HUDEP-2 (cell line): Measurements from ENCODE around the gene ZNF672.
A peak's percentile ranks its signal among the peaks of the same experiment; 100 is the strongest.

Experiments
- DNase-seq, 76 experiments: peaks; one replicate each; lab custom pipeline; 2025; ENCODE audit not compliant: unreplicated experiment in 76 of 76; lab: John Stamatoyannopoulos, UW

Gene ZNF672

DNA sequence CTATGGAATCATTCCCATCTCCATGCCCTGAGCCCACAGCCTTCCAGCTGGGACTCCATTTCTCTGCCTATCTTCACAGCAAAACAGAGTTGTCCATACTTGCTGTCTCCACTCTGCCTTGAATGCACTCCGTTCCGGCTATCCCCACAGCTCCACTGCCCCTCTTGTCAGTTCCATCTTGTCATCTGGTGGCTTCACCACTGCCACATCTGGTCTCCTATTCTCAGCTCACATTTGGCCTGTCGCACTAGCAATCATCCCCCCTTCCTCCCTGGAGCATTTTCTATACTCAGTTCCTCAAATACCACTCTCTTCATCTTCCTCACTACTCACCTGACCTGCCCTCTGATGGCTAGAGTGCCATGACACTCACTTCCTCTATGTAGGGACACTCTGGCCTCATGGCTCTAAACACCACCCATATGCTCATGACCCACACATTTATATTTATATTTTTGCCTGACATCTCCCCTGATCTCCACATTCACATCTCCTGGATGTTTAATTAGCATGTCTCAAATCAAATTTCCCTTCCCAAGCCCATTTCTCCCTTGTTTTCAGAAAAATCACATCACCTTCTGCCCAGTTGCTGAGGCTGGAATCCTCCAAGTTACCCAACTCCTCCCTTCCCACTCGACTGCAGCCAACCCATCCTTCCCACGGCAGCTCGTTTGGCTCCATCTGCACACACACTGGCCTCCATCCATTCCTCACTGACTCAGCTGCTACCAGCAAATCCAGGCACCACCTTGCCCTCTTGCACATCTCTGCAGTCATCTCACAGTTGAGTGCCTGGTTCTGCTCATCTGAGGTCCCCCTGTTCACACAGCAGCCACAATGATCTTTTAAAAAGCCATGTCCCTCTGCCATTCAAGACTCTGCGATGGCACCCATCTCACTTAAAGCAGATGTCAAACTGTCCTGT, 14.7 kb downstream of the ZNF672 start:
- DNase-seq: no peak

DNA sequence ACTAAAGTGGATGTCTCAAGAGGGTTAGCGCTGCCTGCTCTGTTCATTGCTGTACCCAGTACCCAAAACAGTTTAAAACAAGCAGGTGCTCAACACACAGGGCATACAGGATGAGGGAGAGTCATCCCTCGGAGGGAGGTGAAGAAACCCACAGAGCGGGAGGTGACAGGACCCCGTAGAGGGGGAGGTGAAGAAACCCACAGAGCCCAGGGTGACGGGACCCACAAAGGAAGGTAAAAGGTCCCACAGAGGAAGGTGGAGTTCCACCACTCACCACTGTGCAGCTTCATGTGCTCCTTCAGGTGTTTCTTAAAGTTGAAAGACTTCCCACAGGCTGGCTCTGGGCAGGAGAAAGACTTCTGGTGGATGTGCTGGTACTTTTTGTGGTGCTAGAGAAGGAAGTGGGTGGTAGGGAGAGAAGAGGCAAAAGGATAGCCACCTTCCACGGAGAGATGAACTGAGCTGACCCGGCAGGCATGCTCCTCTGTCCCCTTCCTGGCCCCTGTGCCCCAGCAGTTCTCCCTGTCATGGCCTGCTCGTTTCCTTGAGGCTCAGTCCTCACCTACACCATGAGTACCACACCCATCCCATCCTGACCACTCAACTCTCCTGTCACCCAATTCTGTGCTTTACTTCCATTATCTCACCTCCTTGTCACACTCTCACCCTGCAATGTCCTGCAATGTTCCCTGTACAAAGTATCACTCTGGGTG, 15.8 kb downstream of the ZNF672 start:
- DNase-seq: no peak

DNA sequence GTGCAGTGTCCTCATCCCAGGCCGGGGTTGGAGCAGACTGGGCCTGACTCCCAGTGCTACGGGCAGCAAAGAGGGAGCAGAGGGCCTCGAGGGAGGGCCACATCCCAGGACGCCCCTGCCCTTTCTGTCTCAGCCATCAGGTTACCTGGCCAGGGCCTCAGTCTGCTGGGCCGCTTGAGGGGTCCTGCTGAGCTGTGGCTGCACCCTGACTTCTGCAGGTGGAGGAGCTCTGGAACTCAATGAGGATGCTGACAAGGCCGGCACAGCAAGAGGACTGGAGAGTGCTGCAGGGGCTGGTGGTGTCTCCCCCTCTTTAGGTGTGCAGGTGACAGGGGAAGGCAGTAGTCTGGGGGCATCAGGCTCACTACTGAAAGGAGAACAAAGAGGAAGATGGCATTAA, 17.6 kb downstream of the ZNF672 start:
- DNase-seq: no peak

DNA sequence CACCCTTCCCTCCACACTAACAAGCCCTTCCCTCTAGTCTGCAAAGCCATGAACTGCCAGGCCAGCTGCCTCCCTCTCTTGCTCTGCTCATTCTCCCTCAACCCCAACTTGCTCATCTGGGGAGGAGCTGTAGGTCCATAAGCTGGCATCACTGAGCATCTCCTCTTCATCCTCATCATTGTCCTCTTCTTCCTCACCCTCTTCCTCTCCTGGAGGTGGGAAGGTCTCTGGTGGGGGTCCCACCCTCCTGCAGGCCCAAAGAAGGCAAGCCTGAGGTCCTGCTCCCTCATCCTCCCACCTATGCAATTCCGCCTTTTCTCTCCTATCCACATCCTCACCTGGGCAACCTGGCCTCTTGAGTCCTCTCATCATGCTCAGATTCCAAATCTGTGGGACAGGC, 18.2 kb downstream of the ZNF672 start:
- no peak for DNase-seq

DNA sequence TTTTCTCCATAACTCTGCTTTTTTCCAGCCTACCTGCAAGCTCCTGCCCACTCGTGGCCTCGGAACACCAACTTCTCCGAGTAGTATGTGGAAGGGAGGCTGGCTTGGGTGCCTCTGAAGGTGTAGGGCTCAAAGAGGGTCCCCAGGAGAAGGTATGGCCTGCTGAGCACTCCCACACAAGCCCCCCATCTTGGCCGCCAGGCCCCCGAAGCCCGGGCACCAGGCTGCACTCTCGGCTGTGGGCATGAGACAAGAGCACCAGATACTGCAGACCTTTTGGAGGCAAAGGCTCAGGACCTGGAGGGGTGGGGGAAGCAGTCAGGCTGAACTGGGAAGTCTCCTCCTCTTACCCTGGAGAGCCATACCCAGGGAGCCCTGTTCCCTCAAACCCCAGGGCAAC, 19.2 kb downstream of the ZNF672 start:
- DNase-seq: peak in 6 of 76 experiments; percentile 2 to 31 (median 17)

- DNase-seq: peak in 3 of 76 experiments; percentile 48 to 51 (median 50)
Observed at GRCh38 chr1:248857749-248858095, 19.7 kb downstream of the ZNF672 start.

DNA sequence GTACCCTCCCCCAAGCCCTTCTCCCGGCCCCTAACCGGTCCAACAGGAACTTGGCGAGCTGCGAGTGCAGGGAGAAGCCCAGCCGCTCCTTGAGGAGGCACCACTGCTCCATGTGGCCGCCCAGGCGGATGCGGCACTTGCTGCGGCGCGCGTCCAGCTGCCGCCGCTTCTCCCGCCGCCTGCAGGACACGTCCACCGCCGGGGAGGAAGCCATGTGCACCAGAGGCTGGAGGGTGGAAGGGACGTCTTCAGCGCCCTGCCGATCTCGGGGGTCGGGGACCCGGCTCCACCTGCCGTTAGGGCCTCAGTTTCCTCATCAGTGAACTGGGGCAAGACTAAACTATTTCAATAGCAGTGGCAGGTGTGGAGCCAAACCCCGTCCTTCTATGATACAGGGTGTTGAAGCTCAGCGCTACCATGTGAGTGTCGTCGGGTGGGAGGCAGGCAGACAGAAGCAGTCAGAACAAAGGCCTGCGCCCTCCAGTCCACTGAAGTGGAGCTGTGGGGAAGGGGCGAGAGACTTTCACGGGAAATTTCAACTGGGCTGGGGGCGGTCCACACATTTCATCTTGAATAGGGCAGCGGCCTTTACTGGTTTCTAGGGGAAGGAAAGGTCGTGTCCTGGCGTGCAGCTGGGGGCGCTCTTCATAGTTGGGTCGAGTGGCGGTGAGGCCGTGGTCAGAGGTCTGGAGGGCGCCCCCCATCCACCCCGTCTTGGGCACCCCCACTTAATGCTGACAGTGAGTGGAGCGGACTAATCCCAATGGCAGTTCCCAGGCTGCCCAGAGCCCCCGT, 20.3 kb downstream of the ZNF672 start:
- DNase-seq: peak in 58 of 76 experiments; percentile 30 to 94 (median 78)

DNA sequence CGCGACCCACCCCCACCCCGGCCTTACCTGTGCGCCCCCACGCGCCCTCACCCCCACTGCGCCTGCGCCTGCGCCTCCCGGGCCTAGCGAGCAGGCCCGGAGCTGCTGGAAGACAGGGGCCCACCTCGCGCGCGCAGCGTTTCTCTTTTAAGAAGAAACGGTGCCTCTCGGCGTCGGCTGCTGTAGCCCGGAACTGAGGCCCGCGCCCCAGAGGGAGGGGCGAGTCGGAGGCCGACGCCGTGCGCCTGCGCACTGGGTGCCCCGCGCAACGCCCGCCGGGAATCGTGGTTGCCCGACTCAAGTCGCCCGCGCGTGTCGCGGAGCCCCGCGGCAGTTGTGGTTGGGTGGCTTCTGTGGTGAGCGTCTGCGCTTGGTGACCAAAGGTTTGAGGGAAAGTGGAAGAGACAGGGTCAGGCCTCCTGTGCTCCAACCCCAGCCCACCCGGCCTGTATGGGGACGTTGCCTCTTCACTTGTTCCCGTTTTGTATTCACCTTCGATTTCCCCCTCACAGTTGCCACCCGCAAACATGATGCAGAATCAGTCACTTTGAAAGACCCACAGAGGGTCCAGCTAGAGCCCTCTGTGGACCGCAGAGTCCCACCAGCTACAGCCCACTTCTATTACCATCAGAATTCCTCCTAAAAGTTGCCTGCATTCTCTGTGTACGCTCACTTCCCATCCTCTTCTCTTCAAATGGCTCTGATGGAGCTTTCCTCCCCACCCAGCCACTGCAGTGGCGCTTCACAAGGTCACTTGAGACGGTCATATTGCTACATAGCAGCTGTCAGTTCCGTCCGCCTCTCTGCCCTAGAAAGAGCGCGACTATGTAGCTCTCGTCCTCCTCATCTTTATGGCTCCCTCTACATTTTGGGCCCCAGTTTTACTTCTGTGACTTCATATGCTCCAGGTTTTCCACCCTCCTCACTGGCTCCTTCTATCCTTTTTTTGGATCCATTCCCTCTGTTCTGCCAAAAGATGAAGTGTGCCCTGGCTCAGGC, 21.2 kb downstream of the ZNF672 start, which contains the start of gene ZNF692:
Gene ZNF692 (minus strand): TSS at position 195 of the 999 bp plus-strand sequence. CDS start 776 bp downstream, outside the sequence.
- peak in 74 of 76 experiments; percentile 69 to 97 (median 95) for DNase-seq

- DNase-seq: no peak
Observed at GRCh38 chr1:248860007-248860406, 22.0 kb downstream of the ZNF672 start.

GRCh38 chr1:248861616-248862015, 23.6 kb downstream of the ZNF672 start:
- DNase-seq: no peak

DNA sequence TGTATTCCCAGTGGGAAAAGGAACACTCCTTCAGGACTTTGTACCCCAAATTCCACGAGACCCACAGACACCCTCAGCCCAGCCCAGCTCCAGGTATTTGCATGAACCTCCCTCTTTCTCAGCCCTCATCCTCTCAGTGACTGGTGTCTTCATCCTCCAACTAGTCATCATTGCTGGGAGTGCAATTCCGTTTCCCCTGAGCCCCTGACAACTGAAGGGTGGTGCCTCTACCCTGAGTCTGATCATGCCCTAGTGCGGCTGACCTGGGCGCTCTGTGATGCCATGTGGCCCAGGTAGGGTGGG, 24.6 kb downstream of the ZNF672 start:
- DNase-seq: no peak

GRCh38 chr1:248862998-248863881, 25.2 kb downstream of the ZNF672 start:
- DNase-seq: peak in 67 of 76 experiments; percentile 11 to 86 (median 66)

GRCh38 chr1:248871837-248872401, 33.9 kb downstream of the ZNF672 start:
- peak in 2 of 76 experiments; percentile 6 to 23 for DNase-seq

- DNase-seq: peak in 73 of 76 experiments; percentile 17 to 94 (median 67)
Observed at GRCh38 chr1:248872752-248873408, 34.9 kb downstream of the ZNF672 start.

- peak; percentile 51 to 99 (median 95) for DNase-seq
Observed at GRCh38 chr1:248873409-248873992, 35.5 kb downstream of the ZNF672 start.

DNA sequence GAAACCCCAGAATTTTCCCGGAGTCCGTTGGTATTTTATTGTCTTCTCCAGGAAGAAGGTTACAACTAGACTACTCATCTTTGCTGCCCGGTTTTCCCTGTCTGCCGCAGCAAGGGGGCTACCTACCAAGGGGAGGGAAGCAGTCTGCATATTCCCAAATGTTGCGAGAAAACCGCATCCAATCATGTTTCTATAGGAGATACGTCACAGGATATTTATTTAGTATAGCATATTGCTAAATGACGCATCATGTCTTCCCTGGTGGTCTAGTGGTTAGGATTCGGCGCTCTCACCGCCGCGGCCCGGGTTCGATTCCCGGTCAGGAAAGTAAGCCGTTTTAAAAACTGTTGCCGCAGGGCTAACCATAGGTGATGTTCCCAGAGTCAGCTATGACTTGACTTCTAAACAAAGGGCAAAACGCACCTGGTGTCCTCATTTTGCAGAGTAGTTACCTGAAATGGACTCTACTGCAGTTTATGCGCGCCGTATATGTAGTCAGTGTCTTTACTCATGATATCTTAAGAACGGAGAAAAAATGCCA, 36.0 kb downstream of the ZNF672 start:
- DNase-seq: peak in 72 of 76 experiments; percentile 31 to 99 (median 84)

DNA sequence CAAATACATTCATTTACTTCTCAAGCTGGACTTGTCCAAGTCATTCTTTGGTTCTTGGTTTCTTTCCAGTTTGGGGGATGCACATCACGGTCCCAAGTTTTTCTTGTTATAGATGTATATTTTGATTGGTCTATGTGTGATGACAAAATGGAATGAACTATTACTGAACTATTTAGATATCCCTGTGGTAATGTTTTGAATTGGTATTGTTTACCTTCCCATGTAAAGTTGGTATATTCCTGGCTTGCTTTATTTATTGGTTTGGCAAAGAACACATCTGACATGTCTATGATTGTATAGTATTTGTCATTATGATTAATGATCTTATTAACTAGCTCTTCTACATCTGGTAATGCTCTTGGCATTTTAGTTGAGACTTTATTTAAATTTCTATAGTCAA, 43.2 kb downstream of the ZNF672 start:
- DNase-seq: peak in 1 of 76 experiments; percentile 22
